ENCODE results near the gene GPR152.

The GPR152 gene

DNA sequence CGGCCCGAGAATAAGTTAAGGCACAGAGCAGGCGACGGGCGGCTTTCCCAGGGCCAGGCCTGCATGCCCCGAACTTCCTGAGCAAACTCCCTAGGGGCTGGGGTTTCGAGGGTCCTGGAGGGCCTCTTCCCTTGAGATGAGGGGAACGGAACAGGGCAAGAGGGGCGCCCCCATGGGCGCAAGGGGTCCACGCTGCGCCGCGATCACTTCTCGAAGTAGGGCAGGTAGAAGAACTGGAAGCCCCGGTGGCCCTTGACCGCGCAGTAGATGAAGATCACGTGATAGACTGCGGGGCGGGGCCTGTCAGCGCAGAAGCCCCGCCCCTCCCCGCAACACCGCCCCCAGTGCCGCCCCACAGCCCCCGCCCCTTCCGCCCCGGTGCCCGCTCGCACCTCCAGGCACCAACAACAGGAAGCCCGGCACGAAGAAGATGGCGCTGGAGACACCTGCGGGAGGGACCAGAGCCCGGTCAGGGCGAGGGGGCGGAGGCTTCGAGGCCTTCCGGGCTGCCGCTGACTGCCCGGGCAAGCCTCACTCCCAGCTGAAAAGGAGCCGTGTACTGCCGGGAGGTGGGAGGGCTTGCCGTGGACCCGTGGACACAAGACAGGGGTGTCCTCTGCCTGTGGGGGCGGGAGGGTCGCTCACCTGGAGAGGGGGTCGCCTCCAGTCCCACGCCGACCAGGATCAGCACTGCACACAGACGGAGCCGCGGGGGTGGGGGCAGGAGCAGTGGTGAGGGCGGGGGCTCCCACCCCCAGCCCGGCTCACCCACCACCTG is 12.1 kb upstream of the GPR152 start:
- FAIRE-seq, result no peak

DNA sequence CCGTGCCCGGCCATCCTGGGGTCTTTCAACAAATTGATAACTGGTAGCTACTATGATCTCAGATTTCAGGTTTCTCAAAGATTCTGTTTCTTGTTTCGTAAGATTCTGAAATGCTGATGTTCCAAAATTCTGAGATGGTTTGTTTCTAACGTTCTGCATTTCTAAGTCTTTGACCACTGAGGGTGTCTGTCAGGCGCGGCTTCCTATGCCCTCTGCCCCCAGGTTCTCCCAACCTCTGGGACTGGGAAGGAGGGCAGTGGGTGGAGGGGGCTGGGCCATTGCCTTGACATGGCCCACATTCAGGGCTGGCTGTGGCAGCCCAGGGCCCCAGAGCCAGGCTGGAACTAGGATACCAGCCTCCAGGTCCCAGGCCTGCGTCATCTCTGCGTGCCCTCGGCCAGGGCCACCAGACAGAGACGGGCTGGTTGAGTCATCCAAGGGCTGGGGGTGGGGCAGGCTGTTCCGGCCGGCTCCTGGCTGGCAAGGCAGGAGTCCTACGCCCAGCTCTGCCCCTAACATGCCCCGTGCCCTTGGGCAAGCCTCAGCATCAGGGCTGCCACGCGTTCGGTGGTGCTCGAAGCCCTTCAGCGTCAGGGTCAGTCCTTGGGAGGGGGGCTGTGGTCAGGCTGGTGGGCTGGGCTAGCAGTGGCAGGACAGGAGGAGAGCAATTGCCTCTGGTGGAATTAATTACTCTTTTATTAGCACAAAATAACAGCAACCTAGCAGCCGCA is 11.3 kb upstream of the GPR152 start:
- no peak for FAIRE-seq

GRCh38 chr11:67463186-67463585 is 10.7 kb upstream of the GPR152 start:
- no peak for FAIRE-seq

DNA sequence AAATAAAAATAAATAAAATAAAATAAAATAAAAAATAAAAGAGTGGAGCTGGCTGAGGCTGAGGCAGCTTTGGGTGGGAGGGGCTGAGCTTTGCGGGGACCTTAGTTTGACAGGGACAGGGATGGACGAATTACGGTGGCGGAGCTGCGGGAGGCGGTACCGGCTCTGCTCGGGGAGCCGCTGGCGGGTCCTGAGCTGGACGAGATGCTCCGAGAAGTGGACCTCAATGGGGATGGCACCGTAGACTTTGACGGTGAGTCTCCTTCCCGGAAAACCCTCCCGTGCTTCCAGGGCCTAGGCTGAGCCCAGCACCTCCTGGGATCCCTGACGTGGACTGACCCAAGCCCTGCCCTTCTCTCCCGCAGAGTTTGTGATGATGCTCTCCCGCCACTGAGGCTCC is 5.7 kb upstream of the GPR152 start:
- no peak for FAIRE-seq

- FAIRE-seq, result no peak
Measured at GRCh38 chr11:67457453-67457852, 4.9 kb upstream of the GPR152 start.

- FAIRE-seq, result no peak
Measured at GRCh38 chr11:67456068-67456705, 3.7 kb upstream of the GPR152 start.

DNA sequence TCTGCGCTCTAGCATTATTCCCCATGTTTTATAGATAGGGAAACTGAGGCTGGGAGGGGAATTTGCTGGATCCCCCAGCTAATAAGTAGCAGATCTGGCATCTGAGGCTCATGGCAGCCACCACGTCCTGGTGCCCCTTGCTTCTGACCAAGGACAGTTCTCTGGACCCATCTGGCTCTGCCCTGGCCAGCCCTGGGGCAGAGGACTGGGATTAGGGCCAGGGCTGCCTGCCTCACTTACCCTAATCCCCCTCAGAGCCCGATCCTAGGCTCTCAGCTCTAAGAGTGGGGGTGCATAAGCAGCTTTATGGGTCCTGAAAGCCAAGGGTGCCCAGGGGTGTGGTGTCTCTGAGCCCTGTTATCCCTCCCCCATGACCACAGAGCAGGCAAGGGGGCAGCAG is 2.5 kb upstream of the GPR152 start, which contains the start of gene CABP4:
TSS of gene CABP4 (plus strand) at position 301 of the 400 bp plus-strand sequence. CDS start at position 371, 70 bp downstream.
- no peak for FAIRE-seq

GRCh38 chr11:67453816-67454732 is 1.5 kb upstream of the GPR152 start:
- FAIRE-seq, result no peak

DNA sequence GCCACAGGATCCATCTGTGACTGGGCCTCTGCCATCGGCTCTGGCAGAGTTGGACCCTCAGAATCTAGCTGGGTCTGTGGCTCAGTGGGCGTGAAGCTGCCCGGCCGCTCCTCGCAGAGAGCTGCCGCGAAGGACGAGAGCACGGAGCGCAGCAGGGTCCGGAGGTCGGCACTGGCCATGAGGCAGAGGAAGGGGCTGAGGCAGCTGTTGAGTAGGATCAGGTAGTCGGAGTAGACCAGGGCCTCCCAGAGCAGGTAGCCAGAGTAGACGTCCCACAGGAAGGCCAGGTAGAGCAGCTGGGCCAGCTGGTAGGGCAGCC is 912 bp downstream of the GPR152 start:
- FAIRE-seq, result no peak

DNA sequence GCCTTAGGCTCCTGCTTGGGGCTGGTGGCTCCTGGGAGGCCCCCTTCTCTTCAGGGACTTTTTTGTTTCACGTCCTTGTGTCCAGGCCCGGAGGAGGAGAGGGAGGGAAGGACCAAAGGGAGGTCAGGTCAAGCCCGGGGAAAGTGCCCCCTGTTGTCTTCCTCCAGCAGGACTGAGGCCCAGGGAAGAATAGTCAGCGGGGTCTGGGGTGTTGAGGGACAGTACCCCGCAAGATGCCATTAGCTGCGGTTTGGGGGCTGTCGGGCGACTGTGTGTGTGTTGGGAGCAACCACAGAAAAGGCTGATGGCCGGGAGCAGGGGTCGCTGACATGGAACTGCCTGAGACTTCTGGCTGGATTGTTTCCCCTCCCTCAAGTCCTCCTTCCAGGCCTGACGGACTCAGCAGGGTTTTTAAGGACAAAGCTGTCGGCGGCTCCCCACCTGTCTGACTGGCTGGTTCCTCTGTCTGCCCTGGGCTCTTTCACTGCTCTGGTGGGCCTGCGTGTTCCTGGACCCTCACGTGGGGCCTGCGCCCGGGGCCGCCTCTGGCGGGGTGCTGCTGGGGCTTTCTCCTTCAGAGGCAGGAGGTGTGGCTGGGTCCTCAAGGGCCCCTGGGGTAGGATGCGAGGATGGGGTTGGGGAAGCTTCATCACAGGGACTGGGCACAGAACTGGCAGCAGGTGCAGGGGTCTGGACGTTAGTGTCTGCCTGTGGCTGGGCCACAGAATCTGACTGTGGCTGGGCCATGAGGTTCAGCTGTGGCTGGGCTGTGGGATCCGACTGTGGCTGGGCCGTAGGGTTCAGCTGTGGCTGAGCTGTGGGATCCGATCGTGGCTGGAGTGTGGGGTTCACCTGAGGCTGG is 1.5 kb downstream of the GPR152 start:
- no peak for FAIRE-seq

DNA sequence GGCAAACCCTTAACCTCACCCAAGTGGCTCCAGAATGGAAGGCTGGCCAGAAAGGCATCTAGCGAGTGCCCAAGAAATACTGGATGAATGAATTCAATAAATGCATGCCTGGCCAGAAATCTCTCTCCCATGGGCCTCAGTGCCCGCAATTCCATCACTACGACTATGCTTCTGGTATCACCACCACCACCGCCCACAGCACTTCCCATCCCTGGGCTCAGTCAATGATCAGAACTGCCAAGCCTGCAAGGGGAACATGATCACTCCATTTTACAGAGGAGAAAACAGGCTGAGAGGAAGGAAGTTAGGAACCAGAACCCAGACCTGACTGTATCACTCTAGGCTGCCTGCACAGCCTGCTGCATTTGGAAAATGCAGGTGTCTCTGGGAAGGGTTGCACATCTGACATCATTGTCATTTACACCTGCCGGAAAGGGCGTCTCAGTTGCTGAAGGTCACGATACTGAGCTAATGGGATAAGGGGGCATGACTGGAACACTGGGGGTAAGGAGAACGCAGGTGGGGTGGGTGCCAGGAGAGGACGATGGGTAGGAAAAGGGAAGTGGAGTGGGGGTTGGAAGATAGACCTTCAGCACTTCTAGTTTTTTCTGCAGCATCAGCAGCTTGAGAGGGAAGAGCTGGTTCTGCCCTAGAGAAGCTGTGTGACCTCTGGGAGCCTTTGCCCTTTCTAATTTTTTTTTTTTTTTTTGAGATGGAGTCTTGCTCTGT is 3.2 kb downstream of the GPR152 start:
- no peak for FAIRE-seq

- no peak for FAIRE-seq
Measured at GRCh38 chr11:67448220-67448609, 4.3 kb downstream of the GPR152 start.

DNA sequence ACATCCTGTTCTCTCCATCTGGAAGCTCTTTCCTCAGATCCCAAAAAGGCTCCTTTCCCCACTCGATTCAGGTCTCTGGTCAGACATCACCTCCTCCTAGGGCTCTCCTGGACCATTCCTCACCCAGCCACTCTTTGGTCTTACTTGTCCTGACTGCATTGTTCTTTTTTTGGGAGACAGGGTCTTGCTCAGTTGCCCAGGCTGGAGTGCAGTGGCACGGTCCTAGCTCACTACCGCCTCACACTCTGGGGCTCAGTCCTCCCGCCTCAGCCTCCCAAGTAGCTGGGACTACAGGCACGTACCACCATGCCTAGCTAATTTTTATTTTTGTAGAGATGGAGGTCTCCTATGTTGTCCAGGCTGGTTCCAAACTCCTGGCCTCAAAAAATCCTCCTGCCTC is 7.0 kb downstream of the GPR152 start:
- FAIRE-seq, result no peak

- FAIRE-seq, result no peak
Measured at GRCh38 chr11:67442504-67443404, 9.8 kb downstream of the GPR152 start.

DNA sequence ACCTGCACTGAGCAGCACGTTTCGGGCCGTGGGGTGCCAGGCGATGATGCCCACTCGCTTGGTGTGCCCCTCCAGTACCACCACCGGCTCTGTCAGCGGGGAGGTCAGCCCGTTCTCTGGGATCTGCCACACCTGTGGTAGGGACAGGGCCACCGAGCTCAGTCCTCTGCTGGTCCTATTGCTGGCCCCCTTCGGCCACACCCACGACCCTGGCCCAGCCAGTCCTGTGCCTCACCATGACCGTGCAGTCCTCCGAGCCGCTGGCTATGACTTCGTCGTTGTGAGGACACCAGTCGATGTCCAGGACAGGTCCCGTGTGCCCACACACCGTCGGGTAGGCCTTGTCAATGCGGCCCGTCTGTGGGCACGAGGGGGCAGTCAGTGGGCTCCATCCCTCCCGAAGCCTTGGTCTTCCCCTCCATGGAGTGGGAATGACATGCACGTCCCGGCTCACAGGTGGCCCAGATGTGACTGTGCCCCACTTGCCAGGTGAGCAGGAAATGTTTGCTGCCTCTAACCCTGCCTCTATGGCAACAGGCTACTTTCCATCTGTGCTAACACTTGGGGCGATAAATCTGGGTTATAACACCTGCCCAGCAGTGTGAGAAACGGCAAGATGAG is 10.7 kb downstream of the GPR152 start:
- FAIRE-seq, result no peak

GRCh38 chr11:67441098-67441563 is 11.4 kb downstream of the GPR152 start:
- no peak for FAIRE-seq

- no peak for FAIRE-seq
Measured at GRCh38 chr11:67440229-67441097, 12.1 kb downstream of the GPR152 start.

All from islet of Langerhans (tissue), 1 donor.